Measurements from ENCODE around the gene GET4.

Gene GET4

DNA sequence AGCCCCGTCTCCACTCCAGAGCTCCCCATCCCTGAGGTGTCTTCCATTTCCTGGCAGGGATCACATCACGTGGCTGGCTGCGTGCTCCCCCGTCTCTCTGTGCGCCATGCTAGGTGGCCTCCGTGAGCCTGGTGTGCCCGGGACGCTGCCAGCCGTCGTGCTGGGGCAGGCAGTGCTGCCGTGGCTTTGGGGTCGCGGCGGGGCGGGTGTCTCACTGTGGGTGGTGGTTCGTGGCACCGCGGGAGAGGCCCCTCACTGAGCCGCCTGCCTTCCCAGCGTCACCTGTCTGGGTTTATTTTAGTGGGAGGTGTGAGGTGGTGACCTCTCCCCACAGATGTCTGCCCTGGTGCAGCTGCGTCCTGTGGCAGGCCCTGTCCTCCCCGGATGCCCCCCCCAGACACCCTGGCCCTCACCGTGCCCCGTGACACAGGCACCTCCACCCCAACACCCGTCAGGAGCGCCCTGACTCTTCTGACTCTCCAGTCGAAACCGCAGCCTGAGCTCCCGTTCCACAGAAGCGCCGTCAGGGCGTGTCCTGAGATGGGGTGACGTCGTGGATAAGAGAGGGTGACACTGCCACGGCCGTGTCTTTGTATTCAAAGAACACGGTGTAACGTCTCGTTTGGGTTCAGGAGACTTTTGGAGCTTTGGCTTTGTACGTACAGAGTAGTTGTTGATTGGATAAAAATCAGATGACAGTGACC is 18.0 kb downstream of the GET4 start:
- TF ChIP-seq, protein P1, sequence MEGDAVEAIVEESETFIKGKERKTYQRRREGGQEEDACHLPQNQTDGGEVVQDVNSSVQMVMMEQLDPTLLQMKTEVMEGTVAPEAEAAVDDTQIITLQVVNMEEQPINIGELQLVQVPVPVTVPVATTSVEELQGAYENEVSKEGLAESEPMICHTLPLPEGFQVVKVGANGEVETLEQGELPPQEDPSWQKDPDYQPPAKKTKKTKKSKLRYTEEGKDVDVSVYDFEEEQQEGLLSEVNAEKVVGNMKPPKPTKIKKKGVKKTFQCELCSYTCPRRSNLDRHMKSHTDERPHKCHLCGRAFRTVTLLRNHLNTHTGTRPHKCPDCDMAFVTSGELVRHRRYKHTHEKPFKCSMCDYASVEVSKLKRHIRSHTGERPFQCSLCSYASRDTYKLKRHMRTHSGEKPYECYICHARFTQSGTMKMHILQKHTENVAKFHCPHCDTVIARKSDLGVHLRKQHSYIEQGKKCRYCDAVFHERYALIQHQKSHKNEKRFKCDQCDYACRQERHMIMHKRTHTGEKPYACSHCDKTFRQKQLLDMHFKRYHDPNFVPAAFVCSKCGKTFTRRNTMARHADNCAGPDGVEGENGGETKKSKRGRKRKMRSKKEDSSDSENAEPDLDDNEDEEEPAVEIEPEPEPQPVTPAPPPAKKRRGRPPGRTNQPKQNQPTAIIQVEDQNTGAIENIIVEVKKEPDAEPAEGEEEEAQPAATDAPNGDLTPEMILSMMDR (IDR thresholded peaks at IDR 0.05; ENCODE audit: low read depth, low read length) = no peak
- no peak overlapping the region for H3K4me3 ChIP-seq (ENCODE audit: low read depth, low read length)

DNA sequence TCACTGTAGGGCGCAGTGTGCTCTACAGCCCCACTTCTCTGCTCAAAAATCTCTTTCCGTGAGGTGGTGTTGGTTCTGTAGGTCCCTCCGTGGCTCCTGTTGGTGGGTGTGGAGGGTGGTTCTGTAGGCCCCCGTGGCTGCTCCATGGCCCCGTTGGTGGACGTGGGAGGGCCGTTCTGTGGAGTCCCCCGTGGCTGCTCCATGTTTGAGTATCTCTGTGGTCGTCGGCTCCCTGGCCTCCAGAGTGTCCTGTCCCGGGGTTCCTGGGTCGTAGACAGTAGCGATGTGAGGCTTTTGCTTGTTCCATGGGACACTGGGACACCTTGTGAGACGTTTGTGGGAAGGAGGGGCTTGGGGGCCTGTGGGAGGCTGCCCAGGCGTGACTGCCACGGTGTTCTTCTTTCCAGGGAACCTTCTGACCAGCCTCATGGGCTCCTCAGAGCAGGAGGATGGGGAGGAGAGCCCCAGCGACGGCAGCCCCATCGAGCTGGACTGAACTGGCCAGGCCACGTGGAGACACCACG is 18.6 kb downstream of the GET4 start:
- TF ChIP-seq, protein P1 (IDR thresholded peaks at IDR 0.05; ENCODE audit: low read depth, low read length) = no peak
- H3K4me3 ChIP-seq (ENCODE audit: low read depth, low read length) = no peak overlapping the region

DNA sequence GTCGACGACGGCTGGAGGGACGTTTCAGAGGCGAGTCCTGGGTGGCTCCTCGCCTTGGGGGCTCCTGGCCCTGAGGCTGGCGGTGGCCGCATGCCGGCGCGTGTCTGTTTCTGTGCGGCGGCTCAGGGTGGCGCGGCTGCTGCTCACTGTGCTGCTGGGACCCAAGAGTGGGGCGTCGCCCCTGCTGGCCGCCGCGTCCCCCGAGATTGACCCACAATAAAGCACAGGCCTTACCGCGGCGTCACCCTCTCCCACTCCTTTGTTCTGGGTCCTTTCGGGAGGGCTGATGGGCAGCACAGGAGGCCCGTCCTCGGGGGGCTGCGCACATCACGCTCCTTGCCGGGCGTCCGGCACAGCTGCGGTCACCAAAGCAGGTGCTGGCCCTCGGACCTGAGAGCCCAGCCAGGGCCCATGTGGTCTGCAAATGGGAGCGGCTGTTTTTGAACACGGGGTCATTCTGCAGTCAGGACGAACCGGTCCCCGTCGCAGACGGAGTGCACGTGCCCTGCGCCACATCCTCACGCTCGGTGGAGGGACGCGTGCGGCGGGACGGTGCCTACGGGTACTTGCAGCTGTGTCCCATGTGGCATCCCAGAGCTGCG is 19.2 kb downstream of the GET4 start:
- H3K4me3 ChIP-seq (ENCODE audit: low read depth, low read length) = no peak overlapping the region
- TF ChIP-seq, protein P1 (IDR thresholded peaks at IDR 0.05; ENCODE audit: low read depth, low read length) = no peak

DNA sequence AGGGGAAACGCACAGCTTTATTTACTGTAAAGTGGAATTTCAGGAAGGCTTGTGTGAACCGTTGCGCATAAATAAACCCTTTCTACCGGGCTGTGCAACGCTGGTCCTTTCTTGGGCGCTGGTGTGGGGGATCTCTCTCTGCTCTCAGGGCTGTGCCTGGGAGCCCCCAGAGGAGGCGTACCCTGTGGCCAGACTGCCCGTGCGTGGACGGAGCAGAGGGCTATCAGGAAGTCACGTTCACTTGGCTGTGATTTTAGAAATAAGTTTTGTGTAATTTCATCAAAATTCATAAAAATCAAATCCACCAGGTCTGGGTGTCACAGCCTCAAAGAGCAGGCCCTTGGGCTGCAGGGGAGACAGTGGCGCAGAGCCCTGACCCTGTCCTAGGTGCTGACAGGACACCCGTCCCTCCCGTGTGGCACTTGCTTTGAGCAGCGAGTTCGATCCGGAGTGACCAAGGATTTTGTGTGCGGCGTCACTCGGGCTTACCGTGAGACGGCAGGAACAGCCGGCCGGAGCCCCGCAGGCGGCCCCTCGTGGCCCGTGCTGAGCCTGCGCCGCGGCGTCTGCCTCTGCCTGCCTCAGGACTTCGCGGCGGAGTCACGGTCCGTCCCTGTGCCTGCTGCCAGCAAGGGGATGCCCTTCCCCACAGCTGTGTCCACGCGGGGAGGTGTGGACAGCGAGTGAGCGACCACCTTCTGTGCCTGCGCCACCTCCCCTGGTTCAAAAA is 20.2 kb downstream of the GET4 start:
- no peak overlapping the region for H3K4me3 ChIP-seq (ENCODE audit: low read depth, low read length)
- TF ChIP-seq, protein P1 (IDR thresholded peaks at IDR 0.05; ENCODE audit: low read depth, low read length) = no peak

DNA sequence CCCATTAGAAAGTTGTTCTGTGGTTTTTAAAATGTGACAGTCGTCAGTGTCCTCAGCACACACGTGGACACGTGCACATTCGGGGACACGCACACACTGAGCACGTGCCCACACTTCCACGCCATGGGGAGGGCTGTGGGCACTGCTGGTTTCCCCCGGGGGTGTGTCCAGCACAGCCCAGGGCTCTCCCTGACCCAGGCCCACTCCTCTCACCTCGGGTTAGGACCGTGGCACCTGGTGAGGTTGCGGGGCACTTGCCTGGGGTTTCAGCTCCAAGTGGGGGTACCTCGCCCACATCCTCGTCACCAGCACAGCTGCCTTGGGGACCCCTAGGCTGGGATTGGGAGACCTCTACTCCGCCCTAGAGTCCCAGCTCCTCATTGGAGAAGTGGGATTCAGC is 20.7 kb downstream of the GET4 start:
- no peak overlapping the region for H3K4me3 ChIP-seq (ENCODE audit: low read depth, low read length)
- TF ChIP-seq, protein P1 (IDR thresholded peaks at IDR 0.05; ENCODE audit: low read depth, low read length) = no peak

DNA sequence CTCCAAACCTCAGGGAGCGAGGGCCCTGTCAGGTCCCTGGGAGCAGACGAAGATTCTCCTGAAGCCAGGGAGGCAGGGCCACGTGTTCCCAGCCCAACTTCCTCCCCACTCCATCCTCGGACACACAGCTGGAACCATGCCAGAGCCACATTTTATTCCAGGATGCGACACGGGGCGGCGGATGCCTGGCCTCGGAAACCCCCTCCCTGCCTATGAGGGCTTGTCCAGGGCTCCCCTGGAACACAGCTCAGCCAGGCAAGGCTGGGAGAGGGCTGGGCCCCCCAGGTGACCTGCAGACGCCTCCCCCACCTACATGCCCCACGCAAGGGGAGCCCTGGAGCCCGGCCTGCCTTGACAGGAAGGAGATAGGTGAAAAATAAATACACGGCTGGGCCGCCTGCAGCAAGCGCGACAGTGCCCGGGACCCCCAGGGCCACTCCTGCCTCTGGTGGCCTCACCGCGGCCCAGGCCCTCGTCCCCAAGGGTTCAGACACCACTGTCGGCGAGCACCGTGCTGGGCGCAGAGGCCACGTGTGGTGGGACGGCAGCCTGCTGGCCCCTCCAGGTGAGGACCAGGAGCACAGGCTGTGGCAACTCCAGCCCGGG is 21.5 kb downstream of the GET4 start:
- H3K4me3 ChIP-seq (ENCODE audit: low read depth, low read length) = no peak overlapping the region

More for the DNA sequence above, 21.5 kb downstream of the GET4 start:
- TF ChIP-seq, protein P1 (IDR thresholded peaks at IDR 0.05; ENCODE audit: low read depth, low read length) = no peak

Data from WI38 (cell line).